NCI-H526 treated with DMSO at 0.1 percent for 48 hours (cell line): ENCODE data around the gene ARL8A.
"Not testable (repeated sequence)": the region's sequence is repeated elsewhere in the genome, so short reads cannot be mapped to it uniquely, and the experiment has no call there.

Experiments
- DNase-seq: peaks from one replicate; lab custom pipeline; 2025; lab: John Stamatoyannopoulos, UW

Gene ARL8A

DNA sequence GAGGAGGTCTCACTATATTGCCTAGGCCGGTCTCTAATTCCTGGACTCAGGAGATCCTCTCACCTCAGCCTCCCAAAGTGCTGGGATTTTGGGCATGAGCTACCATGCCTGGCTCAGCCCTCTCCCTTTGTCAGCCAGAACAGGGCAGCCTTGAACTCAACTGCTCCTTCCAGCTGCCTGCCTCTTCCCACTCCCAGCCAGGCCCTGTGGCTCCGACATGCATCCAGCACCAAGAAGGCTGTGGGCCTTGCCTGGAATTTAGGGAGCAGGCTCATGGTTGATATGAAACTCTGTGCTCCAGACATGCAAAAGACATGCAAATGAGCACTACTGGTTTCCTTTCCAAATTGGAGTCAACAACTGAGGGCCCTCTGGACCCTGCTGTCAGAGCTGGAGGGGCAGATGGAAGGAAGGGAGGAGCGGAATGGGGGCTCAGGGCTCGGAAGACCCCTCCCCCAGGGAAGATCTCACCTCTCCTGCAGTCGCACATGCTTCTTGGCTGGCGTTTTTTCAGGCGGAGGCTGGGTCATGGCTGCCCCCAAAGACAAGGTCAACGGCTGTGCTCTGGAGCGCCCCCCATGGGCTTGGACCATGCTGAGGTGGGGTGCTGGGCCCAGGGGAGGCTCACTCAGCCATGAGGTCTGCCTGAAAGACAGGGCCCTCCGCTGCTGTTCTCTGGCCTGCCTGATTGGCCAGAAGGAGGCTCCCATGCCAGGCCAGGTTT is 14.4 kb upstream of the ARL8A start:
- peak; percentile 80 for DNase-seq

DNA sequence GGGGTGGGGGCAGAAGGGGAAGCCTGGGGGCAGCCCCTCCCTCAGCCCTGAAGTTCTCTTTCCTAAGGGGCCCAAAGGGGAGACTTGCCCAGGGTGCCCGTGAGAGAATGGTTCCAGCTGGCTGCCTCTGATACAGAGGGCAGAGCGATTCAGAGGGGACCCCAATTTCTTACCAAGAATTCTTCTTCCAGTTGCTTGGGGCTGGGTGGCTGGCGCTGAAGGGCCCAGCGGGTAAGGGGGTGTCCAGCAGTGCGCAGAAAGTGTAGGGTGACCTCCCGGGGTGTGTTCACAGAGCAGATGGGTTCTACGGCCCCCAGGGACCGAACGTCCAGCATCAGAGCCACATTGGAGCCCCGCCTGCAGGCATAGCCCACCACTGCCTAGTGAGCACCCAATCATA is 13.4 kb upstream of the ARL8A start:
- no peak for DNase-seq

DNA sequence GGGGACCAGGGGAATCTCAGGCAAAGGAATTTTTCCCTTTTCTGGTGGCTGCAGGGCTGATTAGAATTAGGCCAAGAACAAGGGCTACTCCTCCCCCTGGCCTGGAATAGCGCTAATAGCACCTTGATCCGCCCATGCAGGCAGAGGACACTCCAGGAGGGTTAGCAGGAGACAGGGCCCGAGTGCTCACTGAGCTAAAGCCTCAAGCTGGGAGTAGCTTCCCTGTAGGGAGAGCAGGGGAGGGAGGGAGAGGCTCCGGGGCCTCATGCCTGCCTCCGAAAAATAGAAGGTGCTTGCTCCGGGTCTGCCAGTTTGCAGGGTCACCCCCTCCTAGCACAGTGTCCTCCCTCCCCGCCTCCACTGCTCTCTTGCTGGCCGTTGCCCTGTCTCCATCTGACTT is 12.1 kb upstream of the ARL8A start:
- no peak for DNase-seq

DNA sequence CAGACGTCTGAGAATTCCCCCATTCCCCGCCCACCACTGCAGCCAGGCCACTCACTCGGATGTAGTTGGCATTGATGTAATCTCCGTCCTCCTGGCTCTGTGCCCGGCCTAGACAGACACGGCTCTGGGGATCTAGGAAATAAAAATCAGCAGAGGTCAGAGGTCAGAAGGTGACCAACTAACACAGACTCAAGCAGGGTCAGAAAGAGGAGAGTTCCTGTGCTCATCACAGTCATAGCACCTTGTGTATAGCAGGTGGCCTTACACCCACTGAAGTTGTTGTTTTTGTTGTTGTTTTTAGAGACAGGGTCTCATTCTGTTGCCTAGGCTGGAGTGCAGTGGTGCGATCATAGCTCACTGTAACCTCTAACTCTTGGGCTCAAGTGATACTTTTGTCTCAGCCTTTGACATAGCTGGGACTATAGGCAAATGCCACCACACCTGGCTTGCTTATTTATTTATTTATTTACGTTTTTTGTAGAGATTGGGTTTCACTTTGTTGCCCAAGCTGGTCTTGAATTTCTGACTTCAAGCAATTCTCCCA is 11.0 kb upstream of the ARL8A start:
- DNase-seq: no peak

DNA sequence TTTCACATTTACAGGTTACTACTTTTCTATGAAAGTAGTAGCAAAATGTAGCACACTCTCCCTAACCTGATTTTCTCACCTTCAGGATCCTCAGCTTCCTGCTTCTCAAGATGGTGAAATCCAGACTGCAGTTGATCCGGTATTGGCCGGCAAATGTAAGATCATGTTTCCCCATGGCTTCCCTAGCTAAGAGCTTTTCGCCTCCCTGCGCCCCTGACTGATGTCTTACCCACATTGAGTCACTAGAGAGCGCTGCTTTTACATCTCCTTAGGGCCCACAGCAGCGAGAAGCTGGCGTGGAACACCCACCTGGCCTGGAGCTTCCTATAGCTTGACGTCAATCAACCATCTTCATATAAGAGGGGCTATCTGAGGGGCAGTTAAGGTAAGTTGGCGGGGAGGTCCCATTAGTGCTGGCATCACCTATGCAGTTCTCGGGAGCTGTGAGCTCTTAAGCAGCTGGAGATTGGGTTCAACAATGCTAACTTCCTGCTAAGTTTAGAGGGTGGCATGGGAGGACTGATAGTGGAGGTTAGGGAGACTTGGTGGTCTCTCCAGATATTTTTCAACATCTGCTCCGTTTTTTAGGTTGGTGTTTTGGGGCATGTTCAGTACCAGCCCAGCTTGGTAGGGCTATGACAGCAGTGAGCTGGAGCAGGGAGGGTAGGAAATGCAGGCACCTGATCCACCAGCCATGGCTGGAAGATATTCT is 10.4 kb upstream of the ARL8A start:
- peak; percentile 39 for DNase-seq

DNA sequence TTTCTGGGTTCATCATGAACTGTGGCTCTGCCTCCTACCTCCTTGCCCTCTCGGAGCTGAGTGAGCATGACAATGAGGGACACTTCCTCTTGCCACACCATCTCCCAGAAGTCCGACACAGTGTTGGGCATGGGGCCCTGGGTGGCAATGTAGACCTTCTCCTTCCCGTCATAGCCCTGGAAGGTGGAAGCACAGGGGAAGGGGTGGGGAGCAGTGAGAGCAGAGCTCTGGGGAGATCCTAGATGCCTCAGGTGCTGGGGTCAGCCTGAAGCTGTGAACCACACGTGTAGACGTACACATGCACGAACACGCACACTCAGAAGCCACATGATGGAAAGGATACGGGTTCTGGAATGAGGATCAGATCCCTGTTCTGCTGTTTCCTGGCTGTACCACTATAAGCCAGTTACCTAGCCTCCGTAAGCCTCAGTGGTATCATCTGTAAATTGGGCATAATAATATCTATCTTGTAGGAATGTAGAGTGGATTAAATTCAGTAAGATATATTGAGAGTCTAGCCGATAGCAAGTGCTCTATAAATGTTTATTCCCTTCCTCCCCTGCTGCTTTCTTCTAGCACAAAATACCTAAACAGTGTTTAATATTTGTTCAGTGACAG is 9.7 kb upstream of the ARL8A start:
- no peak for DNase-seq

DNA sequence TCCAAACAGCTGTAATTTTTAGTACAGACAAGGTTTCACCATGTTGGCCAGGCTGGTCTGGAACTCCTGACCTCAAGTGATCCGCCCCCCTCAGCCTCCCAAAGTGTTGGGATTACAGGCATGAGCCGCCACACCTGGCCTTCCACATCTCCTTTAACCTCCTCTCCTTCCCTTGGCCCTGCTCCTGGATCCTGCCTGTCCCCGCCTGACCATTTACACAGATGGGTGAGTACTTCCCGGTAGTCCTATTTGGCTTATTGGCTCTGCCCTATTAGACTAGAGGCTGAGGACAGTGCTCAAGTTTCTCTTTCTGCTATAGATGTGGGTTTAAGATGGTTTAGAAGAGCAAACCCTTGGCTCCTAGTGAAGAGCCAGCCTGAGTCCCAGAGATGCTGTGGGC is 8.7 kb upstream of the ARL8A start:
- no peak for DNase-seq

DNA sequence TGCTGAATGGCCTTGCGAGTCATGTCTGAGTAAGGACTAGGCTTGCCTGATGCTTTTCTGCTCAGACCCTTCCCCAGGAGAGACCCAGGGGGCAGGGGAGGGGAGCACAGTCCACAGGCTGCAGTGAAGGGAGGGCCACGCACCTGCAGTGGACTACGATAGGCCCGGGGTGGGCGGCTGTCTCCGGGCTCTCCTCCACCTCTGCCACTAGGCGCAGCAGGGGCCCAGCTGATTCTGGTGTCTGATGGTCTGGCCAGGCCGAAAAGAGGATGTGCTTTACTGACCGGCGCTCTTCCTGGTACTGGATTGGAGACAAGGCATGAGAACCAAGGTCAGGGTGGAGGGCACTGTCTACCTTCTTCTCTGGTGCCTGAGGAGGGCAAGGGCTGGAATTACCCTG is 7.9 kb upstream of the ARL8A start:
- DNase-seq: no peak

DNA sequence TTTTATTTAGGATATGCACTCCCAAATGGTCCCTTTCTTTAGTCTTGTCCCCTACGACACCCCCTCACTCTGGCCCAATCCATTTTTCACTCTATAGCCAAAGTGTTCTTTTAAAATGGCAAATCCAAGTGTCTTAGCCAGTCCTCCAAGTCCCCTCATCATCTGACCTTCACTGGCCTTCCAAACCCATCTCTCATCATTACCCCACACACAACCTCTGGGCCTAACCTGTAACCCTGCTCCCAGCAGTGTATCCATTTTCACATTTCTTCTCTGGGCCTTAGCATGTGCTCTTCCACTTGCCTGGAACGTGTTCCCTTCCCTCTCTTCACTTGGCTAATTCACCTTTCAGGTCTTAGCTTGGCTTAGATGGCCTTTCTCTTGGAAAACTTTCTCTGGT is 6.5 kb upstream of the ARL8A start:
- DNase-seq: no peak

DNA sequence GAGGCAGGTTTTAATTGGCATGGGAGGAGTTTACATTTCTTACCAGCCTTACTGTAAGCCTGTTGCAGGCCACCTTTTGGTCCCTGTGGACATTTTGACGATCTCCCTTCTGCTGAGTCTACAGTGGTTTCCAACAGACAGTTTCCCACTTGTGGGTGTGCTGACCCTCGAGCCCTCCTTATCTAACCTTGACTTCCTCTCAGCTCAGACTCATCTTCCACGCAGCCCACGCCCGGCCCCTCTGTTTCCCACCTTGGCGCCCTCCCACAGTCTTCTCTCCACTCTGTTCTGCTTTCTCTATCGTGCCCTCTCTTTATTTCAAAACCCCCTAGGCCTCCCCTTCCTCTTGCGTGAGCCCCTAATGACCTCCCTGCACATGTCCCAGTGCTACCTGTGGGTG is 6.1 kb upstream of the ARL8A start:
- DNase-seq: no peak

DNA sequence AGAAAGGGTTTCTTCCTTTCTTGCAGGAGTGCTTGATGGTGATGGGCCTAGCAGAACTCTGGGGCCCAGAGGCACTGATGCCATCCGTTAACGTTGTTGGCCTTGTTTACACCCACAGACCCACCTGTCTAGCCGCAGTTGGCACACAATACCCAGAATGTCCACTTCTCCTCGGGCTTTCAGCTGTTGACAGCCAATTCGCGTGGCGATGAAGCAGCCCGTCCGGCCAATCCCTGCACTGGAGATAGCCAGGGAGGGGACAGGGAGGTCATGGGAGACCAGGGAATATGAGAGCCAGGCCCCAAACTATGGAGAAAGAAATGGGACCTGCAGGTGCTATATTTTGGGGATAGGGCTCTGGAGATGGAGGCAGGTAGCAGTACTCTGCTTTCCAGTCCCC is 5.7 kb upstream of the ARL8A start:
- no peak for DNase-seq

DNA sequence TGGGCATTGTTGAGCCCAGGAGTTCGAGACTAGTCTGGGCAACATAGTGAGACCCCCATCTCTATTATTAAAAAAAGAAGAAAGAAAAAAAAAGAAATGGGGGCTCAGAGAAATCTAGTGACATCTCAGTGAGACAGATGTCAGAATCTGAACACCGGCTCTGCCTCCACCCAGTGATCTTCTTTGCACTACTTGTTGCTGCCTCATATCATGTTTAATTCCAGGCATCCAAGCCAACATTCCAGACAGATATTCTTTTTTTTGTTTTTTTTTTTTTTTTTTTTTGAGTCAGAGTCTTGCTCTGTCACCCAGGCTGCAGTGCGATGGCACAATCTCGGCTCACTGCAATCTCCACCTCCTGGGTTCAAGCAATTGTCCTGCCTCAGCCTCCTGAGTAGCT is 5.0 kb upstream of the ARL8A start:
- no peak for DNase-seq

DNA sequence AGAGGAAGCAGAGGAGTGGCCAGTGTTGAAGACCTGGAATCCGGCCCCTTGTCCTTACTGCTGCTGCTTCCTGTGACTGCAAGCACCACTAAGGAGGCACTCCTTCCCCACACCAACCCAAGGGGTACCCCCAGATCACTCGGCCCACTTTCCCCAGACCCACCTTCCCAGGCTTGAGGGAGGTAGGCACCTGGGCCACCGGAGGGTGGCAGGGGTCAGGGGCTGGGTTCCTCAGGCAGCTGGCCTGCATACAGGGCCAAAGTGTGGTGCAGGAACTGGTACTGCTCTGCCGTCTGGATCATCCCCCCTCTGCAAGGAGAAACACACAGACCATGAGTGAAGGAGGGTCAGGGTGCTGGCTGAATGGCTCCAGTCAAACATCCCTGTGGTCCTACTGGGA is 3.9 kb upstream of the ARL8A start:
- DNase-seq: no peak

DNA sequence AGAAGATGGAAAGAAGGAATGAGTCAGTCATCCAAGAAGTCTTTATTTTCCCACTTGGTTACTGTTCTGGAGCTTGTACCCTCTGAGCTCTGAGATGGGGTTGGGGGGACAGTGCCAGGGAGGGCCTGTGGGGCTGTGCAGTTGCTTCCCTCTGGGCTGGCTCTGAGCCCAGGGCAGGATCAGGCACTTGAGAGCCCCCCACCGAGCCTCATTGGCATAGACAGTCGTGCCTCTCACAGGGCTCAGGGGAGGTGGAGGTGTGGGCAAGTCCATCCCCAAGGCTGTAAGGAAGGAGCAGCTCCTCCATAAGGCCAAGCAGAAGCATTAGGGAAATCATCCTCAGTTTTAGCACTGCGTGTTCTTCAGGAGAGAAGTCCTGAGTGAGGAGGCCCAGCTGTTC is 2.5 kb upstream of the ARL8A start:
- DNase-seq: no peak

DNA sequence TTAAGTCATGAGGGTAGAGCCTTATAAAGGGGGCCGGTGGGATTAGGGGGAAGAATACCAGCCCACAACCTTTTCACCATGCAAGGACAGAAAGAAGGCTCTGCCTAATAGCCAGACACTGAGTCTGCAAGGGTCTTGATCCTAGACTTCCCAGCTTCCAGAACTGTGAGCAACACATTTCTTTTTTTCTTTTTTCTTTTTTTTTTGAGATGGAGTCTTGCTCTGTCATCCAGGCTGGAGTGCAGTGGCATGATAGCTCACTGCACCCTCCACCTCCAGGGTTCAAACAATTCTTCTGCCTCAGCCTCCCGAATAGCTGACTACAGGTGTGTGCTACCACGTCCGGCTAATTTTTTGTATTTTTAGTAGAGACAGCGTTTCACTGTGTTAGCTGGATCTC is 1.7 kb upstream of the ARL8A start:
- no peak for DNase-seq

DNA sequence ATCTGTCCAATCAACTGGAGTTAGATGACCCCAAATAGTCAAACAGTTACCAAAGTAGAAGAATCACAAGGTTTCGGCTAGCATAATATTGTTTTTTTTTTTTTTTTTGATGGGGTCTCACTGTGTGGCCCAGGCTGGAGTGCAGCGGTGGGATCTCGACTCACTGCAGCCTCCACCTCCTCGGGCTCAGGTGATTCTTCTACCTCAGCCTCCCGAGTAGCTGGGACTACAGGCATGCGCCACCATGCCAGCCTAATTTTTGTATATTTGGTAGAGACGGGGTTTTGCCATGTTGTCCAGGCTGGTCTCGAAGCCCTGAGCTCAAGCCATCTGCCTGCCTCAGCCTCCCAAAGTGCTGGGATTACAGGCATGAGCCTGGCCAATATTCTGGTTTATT is 1.2 kb upstream of the ARL8A start:
- DNase-seq: not testable (repeated sequence)

DNA sequence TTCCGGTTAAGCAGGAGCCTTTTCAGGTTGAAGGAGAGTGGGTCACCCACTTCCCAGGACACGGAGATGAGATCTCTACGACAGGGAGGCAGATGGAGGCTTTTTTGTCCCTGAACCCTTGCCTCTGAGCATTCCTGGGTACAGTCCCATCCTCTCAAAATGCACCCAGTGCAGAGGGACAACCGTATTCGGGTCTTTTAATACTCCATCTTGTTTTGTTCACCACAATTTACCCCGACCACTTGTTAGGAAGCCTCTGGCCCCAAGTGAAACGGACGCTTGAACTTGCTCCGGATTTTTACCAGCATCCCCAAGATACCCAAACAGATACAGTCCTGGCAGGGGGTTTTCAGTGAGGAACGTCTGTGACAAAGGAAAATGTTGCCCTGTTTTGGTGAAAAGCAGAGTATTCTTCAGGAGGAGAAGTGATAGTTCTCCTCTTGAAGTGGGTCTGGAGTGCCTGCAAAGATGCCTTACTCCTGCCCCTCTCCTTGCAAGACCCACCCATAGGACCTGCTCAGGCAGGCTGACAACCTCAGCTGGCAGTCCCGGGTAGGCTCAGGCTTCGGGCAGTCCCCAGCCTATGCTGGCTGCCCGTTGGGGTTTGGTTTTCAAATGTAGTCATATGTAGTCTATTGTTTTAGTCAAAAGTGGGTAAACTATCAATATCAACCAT is 669 bp upstream of the ARL8A start:
- no peak for DNase-seq

DNA sequence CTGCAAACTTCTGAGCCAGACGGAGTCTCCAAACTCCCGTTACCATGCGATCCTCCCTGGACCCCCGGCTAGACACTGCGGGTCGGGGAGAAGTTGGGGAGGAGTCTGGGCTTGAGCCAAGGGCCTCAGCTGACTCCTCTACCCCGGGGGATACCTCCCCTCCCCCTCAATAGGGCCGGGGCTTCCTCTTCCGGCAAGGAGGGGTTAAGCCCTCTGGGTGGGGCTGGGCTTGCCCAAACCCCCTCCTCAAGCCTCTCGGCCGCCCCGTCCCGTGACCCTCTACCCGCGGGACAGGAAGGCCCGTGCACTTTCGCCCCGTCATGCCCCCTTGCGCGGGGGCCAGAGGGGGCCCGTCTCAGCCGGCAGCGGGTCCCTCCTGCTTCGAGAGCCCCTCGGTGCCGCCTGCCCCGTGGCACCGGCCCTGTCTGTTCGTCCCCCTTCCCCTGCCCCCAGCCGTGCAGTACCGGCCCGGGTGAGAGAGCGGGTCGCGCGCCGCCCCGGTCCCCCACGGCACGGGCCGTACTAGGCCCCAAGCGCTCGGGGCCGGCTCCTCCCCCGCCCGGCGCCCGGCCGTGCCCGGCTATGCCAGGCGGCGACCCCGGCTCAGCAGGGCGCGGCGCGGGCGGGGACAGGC is 652 bp downstream of the ARL8A start:
- DNase-seq: no peak

DNA sequence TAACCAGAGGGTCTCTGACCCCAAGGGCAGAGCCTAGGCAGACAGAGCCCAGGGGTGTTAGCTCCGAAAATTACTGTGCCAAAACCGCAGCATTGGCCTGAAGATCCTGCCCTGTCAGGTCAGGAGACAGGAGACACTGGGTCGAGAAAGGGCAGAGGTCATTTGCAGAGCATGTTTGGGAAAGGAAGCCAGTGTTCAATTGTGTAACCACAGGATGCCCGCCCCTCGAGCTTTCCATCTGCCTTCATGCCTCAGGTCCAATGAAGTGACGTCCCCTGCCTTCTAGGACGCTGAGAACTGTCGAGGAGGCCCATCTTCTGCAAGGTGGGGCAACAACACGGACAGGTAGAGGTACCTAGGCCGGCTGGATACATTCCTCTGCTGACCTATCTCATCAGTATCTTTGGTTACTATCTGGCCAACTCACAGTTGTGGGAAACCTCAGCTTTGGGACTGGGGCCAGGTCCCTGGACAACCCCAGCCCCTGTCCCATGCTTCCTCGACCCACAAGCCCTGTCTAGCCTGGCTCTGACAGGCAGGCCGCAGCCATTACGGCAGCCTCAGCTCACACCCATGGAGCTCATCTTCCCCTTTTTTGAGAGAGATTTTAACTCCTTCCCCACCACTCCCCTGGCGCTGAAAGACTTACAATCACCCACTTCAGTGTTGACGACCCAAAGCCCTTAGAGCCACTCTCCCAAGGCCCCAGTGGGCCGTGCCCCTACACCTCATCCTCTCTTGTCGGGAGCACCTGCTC is 1.3 kb downstream of the ARL8A start:
- no peak for DNase-seq

DNA sequence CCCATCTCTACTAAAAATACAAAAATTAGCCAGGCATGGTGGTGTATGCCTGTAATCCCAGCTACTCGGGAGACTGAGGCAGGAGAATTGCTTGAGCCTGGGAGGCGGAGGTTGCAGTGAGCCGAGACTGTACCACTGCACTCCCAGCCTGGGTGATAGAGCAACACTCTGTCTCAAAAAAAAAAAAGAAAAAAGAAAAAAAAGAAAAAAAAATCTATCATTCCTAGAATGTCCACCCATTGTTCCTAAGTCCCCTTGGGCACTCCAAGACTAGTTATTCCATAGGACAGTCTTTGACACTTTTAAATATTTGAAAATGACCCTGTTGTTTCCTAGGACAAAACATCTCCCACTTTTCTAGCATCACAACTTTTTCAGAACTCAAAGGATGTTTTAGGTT is 3.1 kb downstream of the ARL8A start:
- not testable (repeated sequence) for DNase-seq

DNA sequence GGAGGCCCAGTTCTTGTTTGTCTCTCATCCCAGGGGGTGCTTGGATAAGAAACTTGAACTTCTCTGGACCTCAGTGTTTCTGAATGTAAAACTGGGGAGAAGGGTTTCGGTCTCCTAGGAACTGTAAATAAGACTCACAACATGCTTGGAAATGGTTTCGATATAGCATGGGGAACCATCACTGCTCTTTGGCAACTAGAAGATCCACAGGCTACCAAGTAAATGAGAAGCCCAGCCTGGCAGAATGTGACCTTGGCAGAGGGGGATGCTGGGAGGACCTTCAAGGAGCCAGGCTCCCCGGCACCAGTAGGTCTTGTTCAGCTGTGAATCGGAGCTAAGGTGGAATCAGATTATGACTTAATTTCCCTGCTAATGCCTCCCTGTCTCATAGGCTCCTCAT is 3.7 kb downstream of the ARL8A start:
- DNase-seq: no peak
